ENCODE data around the gene PNLIPRP2.

Gene PNLIPRP2

GRCh38 chr10:116612107-116612769 lies 8.5 kb upstream of the PNLIPRP2 start:
- no peak for DNase-seq (ENCODE audit: low read depth)

GRCh38 chr10:116613471-116613870 lies 7.3 kb upstream of the PNLIPRP2 start:
- DNase-seq (ENCODE audit: low read depth): no peak

- no peak for DNase-seq (ENCODE audit: low read depth)
These were observed 6.0 kb upstream of the PNLIPRP2 start for GRCh38 chr10:116614796-116615195.

GRCh38 chr10:116615199-116615776 lies 5.5 kb upstream of the PNLIPRP2 start:
- no peak for DNase-seq (ENCODE audit: low read depth)

GRCh38 chr10:116621476-116621875 lies 723 bp downstream of the PNLIPRP2 start:
- DNase-seq (ENCODE audit: low read depth): no peak

- no peak for DNase-seq (ENCODE audit: low read depth)
These were observed 1.3 kb downstream of the PNLIPRP2 start for GRCh38 chr10:116621934-116622655.

GRCh38 chr10:116625845-116626244 lies 5.1 kb downstream of the PNLIPRP2 start:
- DNase-seq (ENCODE audit: low read depth): no peak

- no peak for DNase-seq (ENCODE audit: low read depth)
These were observed 6.1 kb downstream of the PNLIPRP2 start for GRCh38 chr10:116626815-116627214.

- no peak for DNase-seq (ENCODE audit: low read depth)
These were observed 6.7 kb downstream of the PNLIPRP2 start for GRCh38 chr10:116627386-116627933.

- no peak for DNase-seq (ENCODE audit: low read depth)
These were observed 8.6 kb downstream of the PNLIPRP2 start for GRCh38 chr10:116629340-116629739.

GRCh38 chr10:116630020-116630419 lies 9.3 kb downstream of the PNLIPRP2 start:
- DNase-seq (ENCODE audit: low read depth): no peak

- no peak for DNase-seq (ENCODE audit: low read depth)
These were observed 11.1 kb downstream of the PNLIPRP2 start for GRCh38 chr10:116631871-116632295.

- no peak for DNase-seq (ENCODE audit: low read depth)
These were observed 12.0 kb downstream of the PNLIPRP2 start for GRCh38 chr10:116632596-116633215.

- DNase-seq (ENCODE audit: low read depth): no peak
These were observed 12.5 kb downstream of the PNLIPRP2 start for GRCh38 chr10:116633216-116633600.

- no peak for DNase-seq (ENCODE audit: low read depth)
These were observed 13.6 kb downstream of the PNLIPRP2 start for GRCh38 chr10:116634126-116634975.

- DNase-seq (ENCODE audit: low read depth): no peak
These were observed 15.6 kb downstream of the PNLIPRP2 start for GRCh38 chr10:116636385-116636784.

- no peak for DNase-seq (ENCODE audit: low read depth)
These were observed 16.2 kb downstream of the PNLIPRP2 start for GRCh38 chr10:116636976-116637375.

GRCh38 chr10:116637830-116638229 lies 17.1 kb downstream of the PNLIPRP2 start:
- DNase-seq (ENCODE audit: low read depth): no peak

- no peak for DNase-seq (ENCODE audit: low read depth)
These were observed 25.7 kb downstream of the PNLIPRP2 start for GRCh38 chr10:116646502-116646901.

GRCh38 chr10:116648903-116649302 lies 28.1 kb downstream of the PNLIPRP2 start:
- DNase-seq (ENCODE audit: low read depth): no peak

- no peak for DNase-seq (ENCODE audit: low read depth)
These were observed 33.1 kb downstream of the PNLIPRP2 start for GRCh38 chr10:116653885-116654284.

GRCh38 chr10:116654816-116655215 lies 34.1 kb downstream of the PNLIPRP2 start:
- DNase-seq (ENCODE audit: low read depth): no peak
